HG03520 (cell line): ENCODE measurements around the gene GRM8.
"Not testable (repeated sequence)": the region's sequence is repeated elsewhere in the genome, so short reads cannot be mapped to it uniquely, and the experiment has no call there.

Experiments
- ATAC-seq: cut with Tn5 transposase; IDR thresholded peaks from one replicate; pipeline ENCODE4 v1.9.1; 2021; ENCODE audit warnings: mild to moderate bottlenecking, moderate library complexity; ENCODE audit not compliant: unreplicated experiment

The GRM8 gene

GRCh38 chr7:126937171-126937570, 315.6 kb downstream of the GRM8 start:
- no peak for ATAC-seq

- no peak for ATAC-seq
These were observed 321.2 kb downstream of the GRM8 start for GRCh38 chr7:126931581-126931980.

GRCh38 chr7:126930166-126930565, 322.6 kb downstream of the GRM8 start:
- no peak for ATAC-seq

GRCh38 chr7:126924477-126924876, 328.3 kb downstream of the GRM8 start:
- no peak for ATAC-seq

GRCh38 chr7:126911627-126912026, 341.1 kb downstream of the GRM8 start:
- not testable (repeated sequence) for ATAC-seq

GRCh38 chr7:126908564-126908963, 344.2 kb downstream of the GRM8 start:
- ATAC-seq: not testable (repeated sequence)

- ATAC-seq: not testable (repeated sequence)
These were observed 345.1 kb downstream of the GRM8 start for GRCh38 chr7:126907657-126908056.

GRCh38 chr7:126905255-126905654, 347.5 kb downstream of the GRM8 start:
- ATAC-seq: not testable (repeated sequence)

GRCh38 chr7:126901041-126901765, 351.5 kb downstream of the GRM8 start:
- ATAC-seq: not testable (repeated sequence)

GRCh38 chr7:126887980-126888379, 364.8 kb downstream of the GRM8 start:
- not testable (repeated sequence) for ATAC-seq

- not testable (repeated sequence) for ATAC-seq
These were observed 365.2 kb downstream of the GRM8 start for GRCh38 chr7:126887560-126887959.

GRCh38 chr7:126882730-126883129, 370.0 kb downstream of the GRM8 start:
- ATAC-seq: not testable (repeated sequence)

- not testable (repeated sequence) for ATAC-seq
These were observed 370.8 kb downstream of the GRM8 start for GRCh38 chr7:126881908-126882307.

GRCh38 chr7:126881315-126881714, 371.4 kb downstream of the GRM8 start:
- no peak for ATAC-seq

GRCh38 chr7:126876536-126876935, 376.2 kb downstream of the GRM8 start:
- not testable (repeated sequence) for ATAC-seq

- no peak for ATAC-seq
These were observed 395.9 kb downstream of the GRM8 start for GRCh38 chr7:126856691-126857291.

GRCh38 chr7:126845331-126845730, 407.4 kb downstream of the GRM8 start:
- no peak for ATAC-seq

GRCh38 chr7:126843883-126844282, 408.9 kb downstream of the GRM8 start:
- no peak for ATAC-seq

- no peak for ATAC-seq
These were observed 409.4 kb downstream of the GRM8 start for GRCh38 chr7:126843336-126843735.

GRCh38 chr7:126842451-126842850, 410.3 kb downstream of the GRM8 start:
- no peak for ATAC-seq

GRCh38 chr7:126840869-126841268, 411.9 kb downstream of the GRM8 start:
- no peak for ATAC-seq

GRCh38 chr7:126839624-126840023, 413.1 kb downstream of the GRM8 start:
- ATAC-seq: no peak
